Fibroblast of lung (primary cell): ENCODE measurements around the gene LIPA. TPM values are rescaled to one million over a fixed set of nuclear protein-coding genes. Genes with fewer than 3 reads are reported as not detected.
A peak's percentile ranks its signal among the peaks of the same experiment; 100 is the strongest.

ENCODE experiments used
- DNase-seq, 2 donors: peaks; one replicate each; pipeline versions ENCODE4 v3.0.0 to v3.0.0-alpha.2; 2010; ENCODE audit warnings: low read depth in 2 of 2
- H2AFZ ChIP-seq: 2 replicates; pipeline ENCODE4 v1.5.1; 2012; ENCODE audit warnings: low read length, control low read depth, inconsistent platforms
- H3K27ac ChIP-seq: 2 replicates; pipeline ENCODE4 v1.5.1; 2011; ENCODE audit warnings: low read length, control low read depth; ENCODE audit not compliant: insufficient read depth
- H3K27me3 ChIP-seq: 2 replicates; pipeline ENCODE4 v1.5.1; 2011; ENCODE audit warnings: mild to moderate bottlenecking, low read length; ENCODE audit not compliant: control insufficient read depth, insufficient read depth
- H3K36me3 ChIP-seq: 2 replicates; pipeline ENCODE4 v1.5.1; 2011; ENCODE audit warnings: low read length; ENCODE audit not compliant: control insufficient read depth, insufficient read depth
- H3K4me1 ChIP-seq: 2 replicates; pipeline ENCODE4 v1.5.1; 2011; ENCODE audit warnings: low read length; ENCODE audit not compliant: control insufficient read depth, insufficient read depth; ENCODE audit errors: extremely low read depth
- H3K4me2 ChIP-seq: 2 replicates; pipeline ENCODE4 v1.5.1; 2011; ENCODE audit warnings: low read length, control low read depth; ENCODE audit not compliant: insufficient read depth; ENCODE audit errors: extremely low read depth
- H3K4me3 ChIP-seq, 4 experiments: fragments of 200-600 bp in 1 of 4; sonication (generic) in 1 of 4; replicated peaks in 1 of 4; 2 replicates each; pipeline ENCODE4 v1.5.1; 2011 to 2016; ENCODE audit warnings: low read length in 4 of 4, low read depth in 3 of 4, mild to moderate bottlenecking in 3 of 4, control low read depth in 2 of 4, inconsistent platforms in 1 of 4, mixed read lengths in 1 of 4; ENCODE audit not compliant: insufficient read depth in 1 of 4; ENCODE audit errors: control extremely low read depth in 1 of 4
- H3K79me2 ChIP-seq: 2 replicates; pipeline ENCODE4 v1.5.1; 2012; ENCODE audit warnings: mild to moderate bottlenecking, low read length, inconsistent platforms; ENCODE audit not compliant: control insufficient read depth, insufficient read depth
- H3K9ac ChIP-seq: 2 replicates; pipeline ENCODE4 v1.5.1; 2011; ENCODE audit warnings: mild to moderate bottlenecking, low read length, control low read depth; ENCODE audit not compliant: insufficient read depth
- H3K9me3 ChIP-seq: 2 replicates; pipeline ENCODE4 v1.5.1; 2012; ENCODE audit warnings: low read depth, low read length; ENCODE audit not compliant: control insufficient read depth, insufficient read depth
- H4K20me1 ChIP-seq: 2 replicates; pipeline ENCODE4 v1.5.1; 2011; ENCODE audit warnings: low read length; ENCODE audit not compliant: control insufficient read depth, insufficient read depth; ENCODE audit errors: extremely low read depth
- EZH2 ChIP-seq: IDR thresholded peaks from 2 replicates; pipeline ENCODE4 v1.5.1; 2012; ENCODE audit warnings: low read length, control low read depth, mild to moderate bottlenecking; ENCODE audit errors: missing control alignments
- polyA plus RNA-seq, 2 donors: library from polyadenylated mRNA; depleted of rRNA in 1 of 2; stranded (reverse) in 1 of 2; unstranded in 1 of 2; fragments of >200 nt; gene quantifications; 2 replicates each; pipeline ENCODE4 v1.2.1, GENCODE V29; 2011 to 2012; ENCODE audit warnings: missing spikeins in 1 of 2
- total RNA-seq: library from RNA; depleted of rRNA; stranded (reverse); fragments of >200 nt; gene quantifications from 2 replicates; pipeline ENCODE4 v1.2.1, GENCODE V29; 2014
- TF ChIP-seq, protein P1 (sequence below), 2 donors: IDR thresholded peaks in 1 of 2; conservative IDR thresholded peaks in 1 of 2; 1 replicate in 1 of 2; 2 replicates in 1 of 2; pipeline ENCODE4 v1.5.1; 2011 to 2012; ENCODE audit warnings: low read length in 2 of 2, control low read depth in 1 of 2, inconsistent platforms in 1 of 2, low read depth in 1 of 2, mild to moderate bottlenecking in 1 of 2

Gene LIPA
- total and polyA plus RNA-seq, 2 donors (not counting 1 experiment from before 2014, with no cell fraction given) = 72.3 to 105 TPM

GRCh38 chr10:89221919-89222318 is 29.7 kb downstream of the LIPA start:
- TF ChIP-seq EZH2 = no peak
- TF ChIP-seq, protein P1, sequence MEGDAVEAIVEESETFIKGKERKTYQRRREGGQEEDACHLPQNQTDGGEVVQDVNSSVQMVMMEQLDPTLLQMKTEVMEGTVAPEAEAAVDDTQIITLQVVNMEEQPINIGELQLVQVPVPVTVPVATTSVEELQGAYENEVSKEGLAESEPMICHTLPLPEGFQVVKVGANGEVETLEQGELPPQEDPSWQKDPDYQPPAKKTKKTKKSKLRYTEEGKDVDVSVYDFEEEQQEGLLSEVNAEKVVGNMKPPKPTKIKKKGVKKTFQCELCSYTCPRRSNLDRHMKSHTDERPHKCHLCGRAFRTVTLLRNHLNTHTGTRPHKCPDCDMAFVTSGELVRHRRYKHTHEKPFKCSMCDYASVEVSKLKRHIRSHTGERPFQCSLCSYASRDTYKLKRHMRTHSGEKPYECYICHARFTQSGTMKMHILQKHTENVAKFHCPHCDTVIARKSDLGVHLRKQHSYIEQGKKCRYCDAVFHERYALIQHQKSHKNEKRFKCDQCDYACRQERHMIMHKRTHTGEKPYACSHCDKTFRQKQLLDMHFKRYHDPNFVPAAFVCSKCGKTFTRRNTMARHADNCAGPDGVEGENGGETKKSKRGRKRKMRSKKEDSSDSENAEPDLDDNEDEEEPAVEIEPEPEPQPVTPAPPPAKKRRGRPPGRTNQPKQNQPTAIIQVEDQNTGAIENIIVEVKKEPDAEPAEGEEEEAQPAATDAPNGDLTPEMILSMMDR (conservative IDR thresholded peaks at IDR 0.05 in 1 of 2, IDR thresholded peaks at IDR 0.05 in 1 of 2; ENCODE audit: low read depth in 1 of 2, low read length in 2 of 2) = no peak
- DNase-seq = no peak
- Histone ChIP-seq H3K9ac (no peak overlapping the region), H3K36me3 (peaks cover 3% of the 10 kb centered on the region), H3K79me2 (no peaks in the 10 kb centered on the region), H3K4me2 (no peak overlapping the region), H3K4me1 (no peaks in the 10 kb centered on the region), H3K27me3 (no peaks in the 10 kb centered on the region), H3K4me3 (no peak overlapping the region), H2AFZ (no peak overlapping the region), H3K9me3 (no peaks in the 10 kb centered on the region), H4K20me1 (no peaks in the 10 kb centered on the region), H3K27ac (no peak overlapping the region)

DNA sequence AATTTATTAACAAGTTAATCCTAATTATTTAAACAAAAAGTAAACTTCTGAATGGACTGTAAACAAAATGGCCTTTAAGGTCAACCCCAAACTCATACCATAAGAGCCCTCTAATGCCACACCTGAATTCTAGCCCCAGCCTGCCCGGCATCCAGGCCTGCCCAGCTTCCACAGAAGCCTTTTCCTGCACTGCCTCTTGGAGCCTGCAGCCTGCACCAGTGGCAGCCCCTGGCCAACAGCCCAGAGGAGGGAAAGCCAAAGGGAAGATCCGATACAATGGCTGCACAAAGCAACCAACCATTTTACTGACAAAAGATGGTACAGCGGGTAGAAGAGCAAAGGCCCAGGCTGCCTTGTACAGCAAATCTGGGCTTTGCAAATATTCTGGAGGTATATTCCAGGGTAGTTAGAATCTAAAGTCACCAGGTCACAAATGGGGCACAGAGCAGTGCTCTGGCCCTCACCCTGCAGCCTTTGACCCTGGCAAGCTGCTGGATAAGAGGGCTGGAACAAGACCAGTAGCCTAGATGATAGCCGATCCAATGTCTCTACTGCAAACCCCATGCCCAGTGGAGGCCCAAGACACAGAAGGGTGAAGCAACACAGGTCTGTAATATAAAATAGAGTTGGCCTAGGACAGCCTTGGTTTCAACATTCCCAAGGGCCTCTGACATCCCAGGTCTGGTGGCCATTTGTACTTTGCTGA is 31.9 kb downstream of the LIPA start:
- no peak overlapping the region for H3K4me2 ChIP-seq
- TF ChIP-seq EZH2 = no peak
- TF ChIP-seq, protein P1 (conservative IDR thresholded peaks at IDR 0.05 in 1 of 2, IDR thresholded peaks at IDR 0.05 in 1 of 2; ENCODE audit: low read depth in 1 of 2, low read length in 2 of 2) = no peak
- no peak overlapping the region for H3K9ac ChIP-seq

GRCh38 chr10:89217057-89217990 is 34.3 kb downstream of the LIPA start:
- no peak overlapping the region for H3K4me2 ChIP-seq
- H2AFZ ChIP-seq = no peak overlapping the region
- H3K79me2 ChIP-seq = no peaks in the 10 kb centered on the region
- no peak for TF ChIP-seq EZH2
- TF ChIP-seq, protein P1 (conservative IDR thresholded peaks at IDR 0.05 in 1 of 2, IDR thresholded peaks at IDR 0.05 in 1 of 2; ENCODE audit: low read depth in 1 of 2, low read length in 2 of 2) = peak; percentile 58 to 66
- no peak overlapping the region for H3K9ac ChIP-seq
- H3K27me3 ChIP-seq = no peaks in the 10 kb centered on the region
- peaks cover 3% of the 10 kb centered on the region for H3K36me3 ChIP-seq
- H3K9me3 ChIP-seq = no peaks in the 10 kb centered on the region
- no peak overlapping the region for H3K27ac ChIP-seq
- DNase-seq = peak; percentile 48 to 78
- no peaks in the 10 kb centered on the region for H3K4me1 ChIP-seq
- H4K20me1 ChIP-seq = no peaks in the 10 kb centered on the region
- H3K4me3 ChIP-seq = no peak overlapping the region

More for the DNA sequence above, 31.9 kb downstream of the LIPA start:
- Histone ChIP-seq H3K79me2 (no peaks in the 10 kb centered on the region), H3K27ac (no peak overlapping the region), H2AFZ (no peak overlapping the region), H3K4me1 (no peaks in the 10 kb centered on the region), H3K27me3 (no peaks in the 10 kb centered on the region), H3K4me3 (no peak overlapping the region), H3K36me3 (peaks cover 3% of the 10 kb centered on the region), H3K9me3 (no peaks in the 10 kb centered on the region), H4K20me1 (no peaks in the 10 kb centered on the region)
- no peak for DNase-seq
